IMR-90 (cell line): ENCODE measurements around the gene RFX3.

ENCODE experiments used
- CTCF ChIP-seq: conservative IDR thresholded peaks from 2 replicates; pipeline ENCODE4 v1.5.1; 2012; ENCODE audit warnings: mild to moderate bottlenecking, low read depth, low read length, improper control_type of control experiment
- FOS ChIP-seq: fragments of 150-350 bp; IDR thresholded peaks from 2 replicates; pipeline ENCODE4 v1.6.1; 2016; ENCODE audit warnings: low read depth, low read length
- POLR2A ChIP-seq: IDR thresholded peaks from 2 replicates; pipeline ENCODE4 v1.6.1; 2012; ENCODE audit warnings: mild to moderate bottlenecking, low read depth, low read length
- RFX5 ChIP-seq: IDR thresholded peaks from 2 replicates; pipeline ENCODE4 v1.8.0; 2012; ENCODE audit warnings: low read depth, mild to moderate bottlenecking, low read length, moderate library complexity

GRCh38 chr9:3541206-3541605, 15.4 kb upstream of the RFX3 start:
- TF ChIP-seq CTCF, result no peak
- TF ChIP-seq RFX5, result no peak
- TF ChIP-seq POLR2A, result no peak
- TF ChIP-seq FOS, result no peak
